HepG2 (cell line): Measurements from ENCODE around the gene CEP97. TPM values are rescaled to one million over a fixed set of nuclear protein-coding genes. Genes with fewer than 3 reads are reported as not detected.
A peak's percentile ranks its signal among the peaks of the same experiment; 100 is the strongest.

Experiments used
- CREB1 ChIP-seq, 2 experiments: fragments of 450-650 bp in 1 of 2; IDR thresholded peaks; 2 replicates each; pipeline ENCODE4 v1.6.1; 2016 to 2017; ENCODE audit warnings: control low read depth in 1 of 2, mild to moderate bottlenecking in 1 of 2, missing compliant biosample characterization in 1 of 2, missing genetic modification characterization in 1 of 2
- DZIP1 ChIP-seq: sonication (generic); formaldehyde crosslinking; IDR thresholded peaks from 2 replicates; pipeline ENCODE4 v1.5.0; 2020; ENCODE audit warnings: mild to moderate bottlenecking, missing genetic modification reagents
- ERF ChIP-seq: IDR thresholded peaks from 2 replicates; pipeline ENCODE4 v1.6.1; 2018; ENCODE audit warnings: missing biosample characterization, missing genetic modification reagents
- KLF16 ChIP-seq, 2 experiments: sonication (generic) in 1 of 2; formaldehyde crosslinking in 1 of 2; IDR thresholded peaks; 2 replicates each; pipeline versions ENCODE4 v1.6.1 to v1.8.0; 2016 to 2023; ENCODE audit warnings: missing genetic modification reagents in 2 of 2, missing compliant biosample characterization in 1 of 2
- LCORL ChIP-seq, 2 experiments: fragments of 450-650 bp in 1 of 2; sonication (generic) in 1 of 2; formaldehyde crosslinking in 1 of 2; IDR thresholded peaks; 2 replicates each; pipeline versions ENCODE4 v1.5.0 to v1.6.1; 2017 to 2020; ENCODE audit warnings: antibody characterized with exemption in 1 of 2, missing genetic modification reagents in 1 of 2
- MEIS1 ChIP-seq: sonication (generic); formaldehyde crosslinking; IDR thresholded peaks from 2 replicates; pipeline ENCODE4 v1.9.0; 2021; ENCODE audit warnings: mild to moderate bottlenecking, missing genetic modification reagents, moderate library complexity, borderline replicate concordance
- NCOA5 ChIP-seq: sonication (generic); formaldehyde crosslinking; IDR thresholded peaks from 2 replicates; pipeline ENCODE4 v1.4.0; 2020; ENCODE audit warnings: missing genetic modification reagents
- PCBP2 ChIP-seq: fragments of 200-400 bp; formaldehyde crosslinking; optimal IDR thresholded peaks from 2 replicates; pipeline ENCODE3; 2018; ENCODE audit warnings: low read length, low read depth; ENCODE audit not compliant: poor library complexity, severe bottlenecking
- PHF20 ChIP-seq: sonication (generic); formaldehyde crosslinking; IDR thresholded peaks from 2 replicates; pipeline ENCODE4 v1.5.0; 2020; ENCODE audit warnings: mild to moderate bottlenecking, missing genetic modification reagents
- PHF8 ChIP-seq: sonication (generic); formaldehyde crosslinking; IDR thresholded peaks from 2 replicates; pipeline ENCODE4 v1.5.0; 2020; ENCODE audit warnings: missing genetic modification reagents
- SNAPC4 ChIP-seq: sonication (generic); formaldehyde crosslinking; IDR thresholded peaks from 2 replicates; pipeline ENCODE4 v1.4.0; 2020; ENCODE audit warnings: mild to moderate bottlenecking, missing genetic modification reagents
- STAT6 ChIP-seq: sonication (generic); formaldehyde crosslinking; IDR thresholded peaks from 2 replicates; pipeline ENCODE4 v1.4.0; 2020; ENCODE audit warnings: missing genetic modification reagents, mild to moderate bottlenecking, borderline replicate concordance
- TARDBP ChIP-seq: sonication (generic); formaldehyde crosslinking; IDR thresholded peaks from 2 replicates; pipeline ENCODE4 v1.8.0; 2022; ENCODE audit warnings: mild to moderate bottlenecking, missing genetic modification reagents
- ZKSCAN8 ChIP-seq: IDR thresholded peaks from 2 replicates; pipeline ENCODE4 v1.6.1; 2016; ENCODE audit warnings: borderline replicate concordance, missing genetic modification reagents, missing compliant biosample characterization
- ZNF225 ChIP-seq: sonication (generic); formaldehyde crosslinking; IDR thresholded peaks from 2 replicates; pipeline ENCODE4 v1.4.0; 2020; ENCODE audit warnings: mild to moderate bottlenecking, missing genetic modification reagents
- ZNF235 ChIP-seq: sonication (generic); formaldehyde crosslinking; IDR thresholded peaks from 2 replicates; pipeline ENCODE4 v1.8.1; 2023; ENCODE audit warnings: mild to moderate bottlenecking, missing genetic modification reagents, borderline replicate concordance
- ZNF850 ChIP-seq: sonication (generic); formaldehyde crosslinking; conservative IDR thresholded peaks from 2 replicates; pipeline ENCODE4 v1.9.0; 2021; ENCODE audit warnings: mild to moderate bottlenecking, missing genetic modification reagents
- ZSCAN25 ChIP-seq: sonication (generic); formaldehyde crosslinking; IDR thresholded peaks from 2 replicates; pipeline ENCODE4 v1.8.0; 2022; ENCODE audit warnings: mild to moderate bottlenecking, missing genetic modification reagents
- polyA plus RNA-seq, 8 experiments: library from polyadenylated mRNA; depleted of rRNA in 3 of 8; stranded (reverse) in 7 of 8; unstranded in 1 of 8; fragments of >200 nt; fragmentation: Illumina TruSeq in 4 of 8; extraction: Trizol in 4 of 8; gene quantifications; 2 replicates each; pipeline versions ENCODE4 v1.2.1 to v1.2.3, GENCODE V29; 2011 to 2016; ENCODE audit warnings: low read depth in 4 of 8, missing spikeins in 1 of 8, mixed read lengths in 1 of 8; ENCODE audit not compliant: insufficient read depth in 1 of 8
- total RNA-seq, 5 experiments: library from RNA; depleted of rRNA; stranded (reverse); fragments of >200 nt; fragmentation: Illumina TruSeq; extraction: Trizol; gene quantifications; 2 replicates each; pipeline ENCODE4 v1.2.3, GENCODE V29; 2016; ENCODE audit warnings: low read depth in 1 of 5

The CEP97 gene
- total and polyA plus RNA-seq, 2 of the 13 experiments (the other 11 are each of a cell fraction or from before 2014, with no cell fraction given), result 0.99 to 6.5 TPM

GRCh38 chr3:101676765-101677435 lies 47.5 kb upstream of the CEP97 start, which contains the start of gene ZBTB11 (continued):
- peak; percentile 38; the same call in 1 of the 2 replicates for TF ChIP-seq SNAPC4 (CRISPR knock-in tag)
- peak in 1 of 2 experiments; percentile 58; a peak in 1 of 4 replicates for TF ChIP-seq KLF16 (CRISPR knock-in tag; IDR thresholded peaks at IDR 0.05)
- no peak for TF ChIP-seq LCORL (IDR thresholded peaks at IDR 0.05)
- TF ChIP-seq LCORL (CRISPR knock-in tag; IDR thresholded peaks at IDR 0.05), result peak; percentile 33; the same call in 1 of the 2 replicates
- peak; percentile 83 for TF ChIP-seq PHF20
- TF ChIP-seq PCBP2, result no peak
- no peak; the same call in 1 of the 2 replicates for TF ChIP-seq ZNF850 (CRISPR knock-in tag)
- peak; percentile 99 for TF ChIP-seq CREB1 (IDR thresholded peaks at IDR 0.05)
- peak; percentile 98 for TF ChIP-seq CREB1 (CRISPR knock-in tag; IDR thresholded peaks at IDR 0.05)
- peak; percentile 65; the same call in 1 of the 2 replicates for TF ChIP-seq MEIS1 (CRISPR knock-in tag)
- peak; percentile 17; the same call in 1 of the 2 replicates for TF ChIP-seq NCOA5 (CRISPR knock-in tag)
- no peak for TF ChIP-seq ZNF235 (CRISPR knock-in tag)
- peak; percentile 81 for TF ChIP-seq PHF8 (CRISPR knock-in tag)
- peak; percentile 78; the same call in 1 of the 2 replicates for TF ChIP-seq ZNF225
- TF ChIP-seq STAT6, result no peak; the same call in 1 of the 2 replicates
- no peak for TF ChIP-seq DZIP1
- no peak for TF ChIP-seq ZKSCAN8 (CRISPR knock-in tag)
- TF ChIP-seq TARDBP (CRISPR knock-in tag), result no peak
- peak; percentile 49; the same call in 1 of the 2 replicates for TF ChIP-seq ERF (CRISPR knock-in tag)
- TF ChIP-seq ZSCAN25, result 0 out of 2 replicates have a peak, but pooled peaks have one; percentile 33
